GM21619 (cell line): ENCODE data around the gene GPR137.
A peak's percentile ranks its signal among the peaks of the same experiment; 100 is the strongest.

Source experiments
- ATAC-seq: cut with Tn5 transposase; IDR thresholded peaks from one replicate; pipeline ENCODE4 v1.9.1; 2021; ENCODE audit not compliant: unreplicated experiment

Gene GPR137

DNA sequence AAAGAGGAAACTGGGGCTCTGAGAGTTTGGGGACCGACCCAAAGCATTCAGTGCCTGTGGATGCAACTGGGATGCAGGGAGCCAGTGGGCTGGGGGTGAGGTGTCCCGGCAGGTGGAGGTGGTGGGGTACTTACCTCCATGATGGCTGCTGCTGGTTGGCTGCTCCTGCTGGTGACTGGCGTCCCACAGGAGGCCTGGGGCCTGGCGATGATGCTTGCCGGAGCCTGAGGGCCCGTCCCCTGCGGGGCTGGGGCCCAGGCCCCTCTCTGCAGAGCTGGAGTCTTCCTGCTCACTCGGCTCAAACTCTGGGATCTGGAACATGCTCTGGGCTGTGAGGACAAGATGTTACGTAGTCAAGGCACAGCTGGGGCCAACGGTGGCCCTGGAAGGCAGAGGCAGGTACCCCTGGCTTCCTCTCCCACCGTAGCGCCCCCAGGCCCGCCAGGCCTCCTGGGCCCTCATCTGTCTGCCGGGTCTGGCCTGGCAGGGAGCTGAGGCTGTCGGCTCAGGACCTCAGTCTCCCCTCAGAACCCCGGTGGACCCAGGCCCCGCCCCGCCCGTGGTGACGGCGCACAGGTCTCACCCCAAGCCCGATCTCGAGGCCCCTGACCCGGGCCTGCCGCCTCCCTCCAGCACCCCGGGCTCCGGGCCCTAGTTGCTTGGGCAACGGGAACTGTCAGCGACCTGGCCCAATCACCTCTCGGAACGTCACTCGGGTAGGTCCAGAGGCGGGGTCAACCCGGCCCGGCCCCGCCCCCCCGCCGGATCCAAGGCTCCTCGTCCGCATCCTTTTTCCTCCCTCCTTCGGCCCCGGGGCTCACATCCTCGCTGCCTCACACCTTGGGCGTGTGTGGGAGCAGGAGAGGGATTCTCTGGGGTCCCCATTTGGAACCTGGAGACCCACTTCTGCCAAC, 1.3 kb upstream of the GPR137 start, which contains the start of gene BAD:
Gene BAD (minus strand): TSS at position 618 of the 914 bp plus-strand sequence. CDS start 297 bp downstream, at position 321.
- peak; percentile 70 for ATAC-seq

DNA sequence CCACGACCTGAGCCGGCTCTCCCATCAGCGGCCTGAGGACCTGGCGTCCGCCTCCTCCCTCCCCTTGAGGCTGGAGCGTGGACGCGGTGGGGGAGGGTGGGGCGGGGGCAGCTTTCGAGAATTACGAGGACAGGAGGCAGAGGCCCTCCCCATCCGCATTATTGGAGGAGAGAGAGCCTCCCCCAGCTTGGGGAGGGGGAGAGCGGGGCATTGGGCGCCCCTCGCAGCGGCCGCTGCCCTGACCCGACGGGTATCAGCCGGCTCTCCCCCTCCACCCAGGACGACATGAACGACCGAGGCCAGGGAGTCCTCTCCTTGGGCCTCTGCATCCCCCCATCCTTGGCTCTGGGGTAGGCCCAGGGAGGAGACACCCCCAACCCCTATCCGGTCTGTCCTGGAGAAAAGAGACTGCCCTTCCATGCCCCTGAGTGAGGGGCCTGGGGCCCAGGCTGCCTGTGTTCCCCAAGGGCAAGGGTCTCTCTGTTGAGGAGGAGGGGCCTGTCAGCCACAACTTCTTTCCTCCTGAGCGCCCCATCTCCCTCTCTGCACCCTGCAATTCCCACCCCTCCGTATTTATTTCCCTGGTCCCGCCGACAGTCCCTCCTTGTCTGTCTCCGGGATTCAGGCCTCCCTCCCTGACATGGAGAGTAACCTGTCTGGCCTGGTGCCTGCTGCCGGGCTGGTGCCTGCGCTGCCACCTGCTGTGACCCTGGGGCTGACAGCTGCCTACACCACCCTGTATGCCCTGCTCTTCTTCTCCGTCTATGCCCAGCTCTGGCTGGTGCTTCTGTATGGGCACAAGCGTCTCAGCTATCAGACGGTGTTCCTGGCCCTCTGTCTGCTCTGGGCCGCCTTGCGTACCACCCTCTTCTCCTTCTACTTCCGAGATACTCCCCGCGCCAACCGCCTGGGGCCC, 495 bp downstream of the GPR137 start:
- ATAC-seq = no peak

GRCh38 chr11:64286801-64287159, 1.1 kb downstream of the GPR137 start:
- ATAC-seq = no peak

GRCh38 chr11:64287676-64288352, 2.2 kb downstream of the GPR137 start:
- no peak for ATAC-seq

DNA sequence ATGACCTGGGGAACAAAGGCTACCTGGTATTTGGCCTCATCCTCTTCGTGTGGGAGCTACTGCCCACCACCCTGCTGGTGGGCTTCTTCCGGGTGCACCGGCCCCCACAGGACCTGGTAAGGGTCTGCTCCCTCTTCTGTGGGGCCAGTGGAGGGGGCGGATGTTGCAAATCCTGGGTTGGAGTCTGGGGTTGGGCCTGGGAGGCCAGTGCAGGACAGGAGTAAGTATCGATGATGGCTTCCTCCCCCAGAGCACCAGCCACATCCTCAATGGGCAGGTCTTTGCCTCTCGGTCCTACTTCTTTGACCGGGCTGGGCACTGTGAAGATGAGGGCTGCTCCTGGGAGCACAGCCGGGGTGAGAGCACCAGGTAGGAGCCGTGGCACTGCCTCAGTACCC, 2.7 kb downstream of the GPR137 start:
- no peak for ATAC-seq

DNA sequence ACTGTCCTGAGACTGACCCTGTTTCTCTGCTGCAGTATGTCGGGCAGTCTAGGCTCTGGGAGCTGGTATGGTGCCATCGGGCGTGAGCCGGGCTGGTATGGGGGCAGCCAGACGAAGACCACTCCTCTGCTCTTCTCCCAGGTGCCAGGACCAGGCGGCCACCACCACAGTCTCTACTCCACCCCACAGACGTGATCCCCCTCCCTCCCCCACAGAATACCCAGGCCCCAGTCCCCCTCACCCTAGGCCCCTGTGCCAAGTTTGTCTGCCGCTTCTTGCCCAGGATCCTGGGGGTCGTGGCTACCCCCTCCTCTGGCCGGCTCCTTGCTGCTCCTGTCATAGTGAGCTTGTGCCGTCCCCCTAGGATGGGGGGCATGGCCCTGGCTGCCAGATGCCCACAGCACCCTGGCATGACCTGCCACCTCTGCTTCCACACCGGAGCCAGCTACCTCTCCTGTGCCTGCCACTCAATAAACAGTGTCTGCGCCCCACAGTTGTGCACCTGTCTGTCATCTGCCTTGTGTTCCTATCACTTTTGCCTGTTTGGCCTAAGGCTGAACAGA, 3.4 kb downstream of the GPR137 start:
- ATAC-seq = no peak

DNA sequence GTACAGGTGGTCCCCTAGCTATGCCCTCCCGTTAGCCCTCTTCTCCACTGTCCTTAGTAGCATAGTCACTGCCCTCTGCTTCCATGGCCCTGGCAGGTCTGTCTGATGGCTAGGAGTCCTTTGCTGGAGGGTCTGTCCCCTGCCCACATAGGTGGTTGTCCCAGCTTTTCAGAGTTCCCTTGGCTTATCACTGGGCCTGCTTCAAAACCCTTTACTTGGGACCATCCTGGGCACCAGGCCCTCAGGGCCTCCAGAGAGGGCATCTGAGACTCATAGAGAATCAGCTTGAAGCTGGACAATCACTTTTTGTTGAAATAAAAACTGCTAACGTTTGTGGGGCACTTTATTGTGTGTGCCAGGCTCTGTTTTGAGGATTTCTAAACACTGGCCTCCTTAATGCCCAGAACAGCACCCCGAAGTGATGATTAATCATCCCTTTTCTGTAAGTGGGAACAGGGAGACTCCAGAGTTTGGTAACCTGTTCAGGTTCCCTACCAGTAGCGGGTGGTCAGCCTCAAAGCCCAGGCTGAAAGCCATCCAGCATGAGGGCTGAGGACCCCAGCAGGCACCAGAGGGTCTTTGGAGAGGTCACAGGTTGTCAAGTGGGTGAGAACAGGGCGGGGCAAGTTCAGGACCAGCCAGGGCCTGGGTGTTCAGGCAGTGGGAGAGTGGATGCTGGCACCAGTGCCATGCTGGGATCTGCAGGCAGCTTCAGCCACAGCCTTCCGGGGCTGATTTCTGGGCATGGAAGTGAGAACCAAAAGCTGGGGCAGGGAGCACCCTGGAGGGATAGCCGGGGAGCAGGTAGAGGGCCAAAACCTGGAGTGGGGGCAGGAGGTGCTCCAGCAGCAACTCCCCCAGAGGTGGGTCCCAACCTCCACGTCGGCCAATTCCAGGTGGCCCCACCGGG, 5.0 kb downstream of the GPR137 start:
- no peak for ATAC-seq

DNA sequence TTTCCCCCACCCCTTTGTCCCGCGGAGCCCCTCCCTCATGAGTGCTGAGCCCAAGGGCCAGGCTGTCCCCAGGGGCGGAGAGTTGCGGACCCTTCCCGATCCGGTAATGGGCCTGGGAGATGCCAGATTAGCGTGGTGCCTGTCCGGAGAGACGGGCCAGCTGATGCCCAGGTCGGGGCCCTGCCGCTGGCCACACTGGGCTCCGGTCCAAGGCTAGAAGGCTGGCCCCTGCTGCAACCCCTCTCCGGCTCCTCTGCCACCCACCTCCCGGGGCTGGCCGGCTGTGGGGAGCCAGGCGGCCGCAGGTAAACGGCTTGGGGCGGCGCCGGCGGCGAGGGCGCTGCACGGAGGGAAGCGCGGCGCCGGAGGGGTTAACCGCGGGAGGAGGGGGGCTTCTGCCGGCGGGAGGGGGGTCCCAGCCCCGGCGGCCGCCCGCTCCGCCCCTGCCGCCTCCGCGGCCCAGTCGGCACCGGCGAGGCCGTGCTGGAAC, 5.7 kb downstream of the GPR137 start, which contains the start of gene KCNK4:
Gene KCNK4 (plus strand): TSS at position 41 of the 490 bp plus-strand sequence. CDS start 1,717 bp downstream, outside the sequence.
- no peak for ATAC-seq

DNA sequence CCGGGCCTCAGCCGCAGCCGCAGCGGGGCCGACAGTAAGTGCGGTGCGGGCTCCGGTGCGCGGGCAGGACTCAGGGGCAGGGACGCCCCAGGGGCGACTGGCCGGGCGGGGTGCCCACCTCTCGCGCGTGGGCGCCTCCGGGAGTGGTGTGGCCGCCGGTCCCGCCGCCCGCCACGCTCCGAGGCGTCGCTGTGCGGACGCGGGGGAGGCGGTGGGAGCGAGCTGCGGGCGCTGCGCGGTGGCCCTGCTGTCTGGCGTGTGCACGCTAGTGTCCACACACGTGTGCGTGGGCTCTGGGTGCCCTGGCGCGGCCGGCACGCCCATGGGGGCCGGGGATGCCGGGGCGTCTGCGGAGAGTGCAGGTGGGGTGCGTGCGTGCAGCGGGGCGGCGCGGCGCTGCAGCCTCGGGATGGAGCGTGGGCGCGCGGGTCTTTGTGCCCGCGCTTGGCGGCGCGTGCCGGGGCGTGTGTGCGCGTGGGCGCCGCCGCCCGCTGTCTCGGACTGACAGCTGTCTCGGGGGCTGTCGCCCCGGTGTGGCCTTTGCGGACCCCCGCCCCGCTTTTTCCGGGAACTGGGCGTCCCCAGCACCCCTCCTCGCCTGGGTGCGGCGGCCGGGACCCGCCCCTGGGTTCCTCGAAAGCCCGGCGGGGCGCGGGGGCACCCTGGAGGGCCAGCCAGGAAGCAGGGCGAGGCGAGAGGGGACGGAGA, 6.3 kb downstream of the GPR137 start:
- ATAC-seq = no peak

GRCh38 chr11:64292460-64293254, 7.0 kb downstream of the GPR137 start:
- no peak for ATAC-seq

DNA sequence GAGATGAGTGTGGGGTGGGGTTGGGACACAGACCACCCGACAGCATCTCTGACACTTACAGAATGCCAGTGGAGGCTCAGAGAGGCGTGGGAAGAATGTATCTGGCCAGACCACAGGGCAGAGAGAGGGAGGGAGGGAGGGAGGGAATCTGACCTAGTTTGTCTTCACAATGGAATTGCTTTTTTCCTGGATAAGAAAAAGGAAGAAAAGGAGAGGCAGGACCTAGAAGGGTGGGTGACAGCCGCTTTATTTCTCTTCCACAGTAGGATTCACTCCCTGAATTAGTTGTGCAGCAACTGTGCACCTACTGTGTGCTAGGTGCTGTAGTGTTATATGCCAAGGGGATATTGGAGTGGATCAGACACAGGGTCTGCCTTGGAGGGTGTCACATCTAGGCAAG, 9.1 kb downstream of the GPR137 start:
- no peak for ATAC-seq

DNA sequence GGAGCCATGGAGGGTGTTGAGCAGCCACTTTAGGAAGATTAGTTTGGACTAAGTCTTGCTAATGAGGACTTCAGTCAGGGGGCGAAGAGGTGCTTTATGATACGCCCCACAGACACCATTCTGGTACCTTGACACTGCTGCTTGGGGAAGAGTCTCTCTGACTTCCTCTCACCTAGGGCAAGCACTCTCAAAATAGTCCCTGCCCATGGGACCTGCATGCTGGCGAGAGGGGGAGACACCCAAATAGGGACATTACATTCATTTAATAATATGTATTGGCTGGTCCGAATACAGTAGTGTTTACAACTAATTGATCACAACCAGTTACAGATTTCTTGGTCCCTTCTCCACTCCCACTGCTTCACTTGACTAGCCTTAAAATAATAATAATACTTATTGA, 10.1 kb downstream of the GPR137 start:
- ATAC-seq = no peak

DNA sequence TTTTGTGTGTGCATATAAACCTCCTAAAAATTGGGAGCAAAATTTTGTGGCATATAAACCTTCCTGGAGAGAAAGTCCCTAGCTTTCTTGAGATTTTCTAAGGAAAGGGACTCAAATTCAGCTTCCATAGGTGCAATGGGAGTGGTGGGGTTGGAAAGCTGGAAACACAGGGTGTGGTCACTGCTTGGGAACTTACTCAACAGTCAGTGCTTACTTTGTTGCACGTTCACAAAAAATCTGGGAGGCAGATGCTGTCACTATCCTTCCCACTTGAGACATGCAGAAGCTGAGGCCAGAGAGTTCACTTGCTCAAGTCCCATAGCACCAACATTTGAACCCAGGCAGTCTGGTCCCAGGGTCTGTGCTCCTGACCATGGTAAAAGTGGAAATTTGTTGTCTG, 10.6 kb downstream of the GPR137 start:
- ATAC-seq = no peak

GRCh38 chr11:64296830-64297698, 11.4 kb downstream of the GPR137 start:
- no peak for ATAC-seq

- ATAC-seq = no peak
Observed at GRCh38 chr11:64297699-64298358, 12.2 kb downstream of the GPR137 start.

- ATAC-seq = no peak
Observed at GRCh38 chr11:64298966-64299846, 13.6 kb downstream of the GPR137 start.
